K562 (cell line): Measurements from ENCODE around the gene APOA1. TPM values are rescaled to one million over a fixed set of nuclear protein-coding genes. Genes with fewer than 3 reads are reported as not detected.

Experiments used
- CBX3 ChIP-seq, 2 experiments: IDR thresholded peaks; 1 replicate in 1 of 2; 2 replicates in 1 of 2; pipeline ENCODE4 v1.6.1; 2012; ENCODE audit warnings: inconsistent platforms in 2 of 2, low read length in 2 of 2, borderline replicate concordance in 1 of 2, control low read depth in 1 of 2
- CCAR2 ChIP-seq: fragments of 200-400 bp; formaldehyde crosslinking; IDR thresholded peaks from 2 replicates; pipeline ENCODE4 v1.6.1; 2017; ENCODE audit warnings: mild to moderate bottlenecking, low read depth, low read length
- DACH1 ChIP-seq: fragments of 450-650 bp; IDR thresholded peaks from 2 replicates; pipeline ENCODE4 v1.6.1; 2018; ENCODE audit not compliant: partially characterized antibody
- MAX ChIP-seq: sonication (generic); formaldehyde crosslinking; IDR thresholded peaks from 2 replicates; pipeline ENCODE4 v1.9.0; 2022; ENCODE audit warnings: mild to moderate bottlenecking, missing genetic modification reagents
- MLX ChIP-seq, 2 experiments: fragments of 450-650 bp in 1 of 2; sonication (generic) in 1 of 2; formaldehyde crosslinking; conservative IDR thresholded peaks; 2 replicates each; pipeline versions ENCODE4 v1.4.0 to v1.8.1; 2020 to 2022; ENCODE audit warnings: mild to moderate bottlenecking in 1 of 2, missing genetic modification reagents in 1 of 2
- NELFE ChIP-seq: IDR thresholded peaks from 2 replicates; pipeline ENCODE4 v1.6.1; 2011; ENCODE audit warnings: mild to moderate bottlenecking; ENCODE audit not compliant: insufficient read depth, insufficient read length
- NEUROD1 ChIP-seq: fragments of 150-350 bp; IDR thresholded peaks from 2 replicates; pipeline ENCODE4 v1.6.1; 2014; ENCODE audit warnings: borderline replicate concordance, low read length, low read depth; ENCODE audit not compliant: partially characterized antibody
- NONO ChIP-seq, 2 experiments: fragments of 200-400 bp in 1 of 2; fragments of 450-650 bp in 1 of 2; formaldehyde crosslinking in 1 of 2; IDR thresholded peaks; 2 replicates each; pipeline ENCODE4 v1.6.1; 2017; ENCODE audit warnings: low read depth in 2 of 2, mild to moderate bottlenecking in 2 of 2, moderate library complexity in 2 of 2, low read length in 1 of 2
- PHB ChIP-seq: fragments of 250-450 bp; sonication (Bioruptor Pico); IDR thresholded peaks from 2 replicates; pipeline ENCODE4 v1.5.0; 2021
- POLR2B ChIP-seq: fragments of 450-650 bp; IDR thresholded peaks from 2 replicates; pipeline ENCODE4 v1.6.1; 2018; ENCODE audit warnings: low read depth; ENCODE audit not compliant: partially characterized antibody
- POLR2G ChIP-seq: fragments of 200-400 bp; formaldehyde crosslinking; IDR thresholded peaks from 2 replicates; pipeline ENCODE4 v1.6.1; 2017; ENCODE audit warnings: low read depth, mild to moderate bottlenecking, antibody characterized with exemption, low read length, moderate library complexity
- PRMT5 ChIP-seq: sonication (generic); formaldehyde crosslinking; IDR thresholded peaks from 2 replicates; pipeline ENCODE4 v1.5.0; 2020; ENCODE audit warnings: missing genetic modification reagents
- PRPF4 ChIP-seq: fragments of 200-400 bp; formaldehyde crosslinking; IDR thresholded peaks from one replicate; pipeline ENCODE4 v1.6.1; 2017; ENCODE audit warnings: low read length, low read depth, mild to moderate bottlenecking; ENCODE audit not compliant: insufficient read depth, poor library complexity, severe bottlenecking
- SETDB1 ChIP-seq: IDR thresholded peaks from one replicate; pipeline ENCODE4 v1.6.1; 2012; ENCODE audit warnings: low read length, control low read depth, inconsistent platforms
- SIRT6 ChIP-seq: IDR thresholded peaks from one replicate; pipeline ENCODE4 v1.6.1; 2012; ENCODE audit warnings: low read depth, mild to moderate bottlenecking, control low read depth, inconsistent platforms, low read length, moderate library complexity
- STAG1 ChIP-seq: sonication (generic); formaldehyde crosslinking; IDR thresholded peaks from 2 replicates; pipeline ENCODE4 v1.5.0; 2020; ENCODE audit warnings: missing genetic modification reagents, borderline replicate concordance
- SUPT5H ChIP-seq: fragments of 450-650 bp; IDR thresholded peaks from 2 replicates; pipeline ENCODE4 v1.6.1; 2016
- ZBTB7A ChIP-seq: IDR thresholded peaks from 2 replicates; pipeline ENCODE4 v1.6.1; 2011; ENCODE audit warnings: low read depth, mild to moderate bottlenecking, low read length, moderate library complexity, borderline replicate concordance; ENCODE audit not compliant: control insufficient read depth
- ZNF232 ChIP-seq: sonication (generic); formaldehyde crosslinking; IDR thresholded peaks from 2 replicates; pipeline ENCODE4 v1.8.0; 2022; ENCODE audit warnings: mild to moderate bottlenecking, missing genetic modification reagents
- ZNF282 ChIP-seq: sonication (generic); formaldehyde crosslinking; IDR thresholded peaks from 2 replicates; pipeline ENCODE4 v1.8.1; 2023; ENCODE audit warnings: missing genetic modification reagents
- ZNF316 ChIP-seq: fragments of 450-650 bp; IDR thresholded peaks from 2 replicates; pipeline ENCODE4 v1.6.1; 2016
- ZNF324 ChIP-seq: fragments of 250-450 bp; sonication (Bioruptor Pico); IDR thresholded peaks from 2 replicates; pipeline ENCODE4 v1.4.0; 2020; ENCODE audit warnings: mild to moderate bottlenecking
- ZNF449 ChIP-seq: fragments of 250-450 bp; sonication (Bioruptor Pico); IDR thresholded peaks from 2 replicates; pipeline ENCODE4 v1.8.0; 2022; ENCODE audit warnings: moderate library complexity, mild to moderate bottlenecking, inconsistent platforms
- ZNF511 ChIP-seq: sonication (generic); formaldehyde crosslinking; IDR thresholded peaks from 2 replicates; pipeline ENCODE4 v1.8.0; 2022; ENCODE audit warnings: mild to moderate bottlenecking, missing genetic modification reagents
- ZNF561 ChIP-seq: fragments of 450-650 bp; formaldehyde crosslinking; conservative IDR thresholded peaks from 2 replicates; pipeline ENCODE4 v1.4.0; 2020; ENCODE audit warnings: mild to moderate bottlenecking, moderate library complexity
- polyA plus RNA-seq, 8 experiments: library from polyadenylated mRNA; depleted of rRNA in 4 of 8; stranded (reverse) in 5 of 8; unstranded in 3 of 8; fragments of >200 nt; fragmentation: Nextera tagmentation in 2 of 8; fragmentation: Illumina TruSeq in 1 of 8; extraction: Ambion mirVana in 2 of 8; extraction: Trizol in 1 of 8; gene quantifications; 2 replicates each; pipeline versions ENCODE4 v1.2.1 to v1.2.3, GENCODE V29; 2011 to 2014; ENCODE audit warnings: inconsistent platforms in 1 of 8, missing spikeins in 1 of 8
- total RNA-seq, 7 experiments: library from RNA; depleted of rRNA in 6 of 7; stranded (reverse); fragments of >200 nt in 6 of 7; fragmentation: Illumina TruSeq in 2 of 7; extraction: Trizol in 2 of 7; gene quantifications; 2 replicates each; pipeline versions ENCODE4 v1.2.1 to v1.2.3, GENCODE V29; 2011 to 2021; ENCODE audit warnings: low replicate concordance in 1 of 7

APOA1 gene
- total and polyA plus RNA-seq, 9 of the 15 experiments (the other 6 are each of a cell fraction or from before 2014, with no cell fraction given), result 1.8 TPM; not detected in 8

DNA sequence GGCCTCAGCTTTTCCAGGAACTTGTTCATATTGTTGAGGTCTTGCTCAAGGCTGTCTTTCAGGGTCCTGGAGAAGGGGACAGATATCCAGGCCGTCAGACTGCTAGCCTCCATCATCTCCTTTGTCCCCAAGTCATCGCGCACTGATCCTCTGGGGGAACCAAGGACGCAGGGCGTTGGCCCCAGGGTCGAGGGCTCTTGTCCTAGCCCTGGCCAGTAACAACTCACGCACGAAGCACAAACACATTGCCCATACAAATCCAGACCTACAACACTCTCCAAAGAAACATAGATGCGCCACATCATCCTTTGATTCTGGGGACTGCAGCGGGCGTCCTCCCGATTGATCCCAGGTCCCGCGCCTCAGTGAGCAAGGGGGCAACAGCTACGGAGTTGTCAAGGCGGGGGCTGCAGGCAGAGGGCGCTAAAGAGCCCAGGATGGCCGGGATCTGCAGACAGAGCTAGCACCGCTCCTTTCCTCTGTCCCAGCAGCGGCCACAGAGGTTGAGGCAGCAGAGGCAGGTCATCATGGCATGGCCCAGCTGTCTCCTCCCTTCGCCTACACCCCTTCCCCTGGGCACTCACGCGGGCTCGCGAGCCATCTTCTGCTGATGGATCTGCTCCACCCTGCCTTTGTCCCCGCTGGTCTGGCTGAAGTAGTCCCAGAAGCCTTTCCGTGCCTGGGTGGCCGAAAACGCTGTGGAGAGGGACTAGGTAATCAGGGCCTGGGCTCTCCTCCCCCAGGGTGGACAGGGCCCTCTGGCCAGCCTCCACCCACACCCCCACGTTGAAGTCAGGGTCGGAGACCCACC is 46.2 kb downstream of the APOA1 start (continued):
- TF ChIP-seq ZBTB7A, result peak; percentile 64
- no peak for TF ChIP-seq ZNF282 (CRISPR knock-in tag)
- no peak for TF ChIP-seq ZNF232 (CRISPR knock-in tag)
- no peak for TF ChIP-seq MLX (CRISPR knock-in tag; conservative IDR thresholded peaks at IDR 0.05)
- no peak for TF ChIP-seq SETDB1
- TF ChIP-seq CCAR2, result no peak
- TF ChIP-seq SIRT6, result no peak
- peak; percentile 50; the same call in 1 of the 2 replicates for TF ChIP-seq STAG1 (CRISPR knock-in tag)
- no peak for TF ChIP-seq MAX (CRISPR knock-in tag)
- TF ChIP-seq ZNF511, result no peak
- no peak for TF ChIP-seq ZNF449
- no peak for TF ChIP-seq ZNF316
- no peak for TF ChIP-seq DACH1
- no peak for TF ChIP-seq ZNF561 (CRISPR knock-in tag)
- TF ChIP-seq PHB (CRISPR knock-in tag), result 0 out of 2 replicates have a peak, but pooled peaks have one; percentile 22
- no peak for TF ChIP-seq POLR2B
- TF ChIP-seq NELFE, result no peak
- TF ChIP-seq ZNF324 (CRISPR knock-in tag), result no peak
- no peak for TF ChIP-seq SUPT5H
- TF ChIP-seq POLR2G, result peak; percentile 35; the same call in 1 of the 2 replicates
- no peak for TF ChIP-seq CBX3 (IDR thresholded peaks at IDR 0.05; ENCODE audit: borderline replicate concordance in 1 of 2, low read length in 2 of 2)
- peak in 1 of 2 experiments; percentile 41; a peak in 1 of 4 replicates for TF ChIP-seq NONO (IDR thresholded peaks at IDR 0.05; ENCODE audit: low read depth in 2 of 2, low read length in 1 of 2)
- no peak for TF ChIP-seq PRPF4
- no peak for TF ChIP-seq PRMT5 (CRISPR knock-in tag)
- TF ChIP-seq NEUROD1, result peak; percentile 39
